WTC11 (cell line): ENCODE measurements around the gene GFM2. TPM values are rescaled to one million over a fixed set of nuclear protein-coding genes. Genes with fewer than 3 reads are reported as not detected.
A peak's percentile ranks its signal among the peaks of the same experiment; 100 is the strongest.

Experiments used
- CREB1 ChIP-seq: sonication (generic); formaldehyde crosslinking; IDR thresholded peaks from 2 replicates; pipeline ENCODE4 v1.8.0; 2023; ENCODE audit warnings: mild to moderate bottlenecking, missing genetic modification reagents
- ETV6 ChIP-seq: sonication (generic); formaldehyde crosslinking; IDR thresholded peaks from 2 replicates; pipeline ENCODE4 v1.8.1; 2022; ENCODE audit warnings: mild to moderate bottlenecking, missing genetic modification reagents
- FOXK1 ChIP-seq: sonication (generic); formaldehyde crosslinking; IDR thresholded peaks from 2 replicates; pipeline ENCODE4 v1.8.0; 2022; ENCODE audit warnings: mild to moderate bottlenecking, moderate library complexity, missing genetic modification reagents
- GRHL2 ChIP-seq: fragments of 250-450 bp; sonication (Bioruptor Pico); IDR thresholded peaks from 2 replicates; pipeline ENCODE4 v1.8.0; 2022; ENCODE audit warnings: mild to moderate bottlenecking, moderate library complexity; ENCODE audit not compliant: insufficient replicate concordance, severe bottlenecking
- HMGA2 ChIP-seq: fragments of 250-450 bp; sonication (Bioruptor Pico); IDR thresholded peaks from 2 replicates; pipeline ENCODE4 v1.4.0; 2021; ENCODE audit warnings: mild to moderate bottlenecking, moderate library complexity
- MXD4 ChIP-seq: fragments of 250-450 bp; sonication (Bioruptor Pico); IDR thresholded peaks from 2 replicates; pipeline ENCODE4 v1.8.0; 2021; ENCODE audit warnings: mild to moderate bottlenecking, moderate library complexity, borderline replicate concordance
- MYBL2 ChIP-seq: sonication (generic); formaldehyde crosslinking; IDR thresholded peaks from 2 replicates; pipeline ENCODE4 v1.8.1; 2023; ENCODE audit warnings: mild to moderate bottlenecking, moderate library complexity, missing genetic modification reagents
- NFYB ChIP-seq: sonication (generic); formaldehyde crosslinking; conservative IDR thresholded peaks from 2 replicates; pipeline ENCODE4 v1.8.0; 2022; ENCODE audit warnings: low read depth, missing genetic modification reagents
- NR1H2 ChIP-seq: sonication (generic); formaldehyde crosslinking; IDR thresholded peaks from 2 replicates; pipeline ENCODE4 v1.9.0; 2021; ENCODE audit warnings: mild to moderate bottlenecking, moderate library complexity, missing genetic modification reagents
- OVOL2 ChIP-seq: fragments of 250-450 bp; sonication (Bioruptor Pico); IDR thresholded peaks from 2 replicates; pipeline ENCODE4 v1.9.0; 2021; ENCODE audit warnings: mild to moderate bottlenecking, borderline replicate concordance
- RORB ChIP-seq: fragments of 250-450 bp; sonication (Bioruptor Pico); IDR thresholded peaks from 2 replicates; pipeline ENCODE4 v1.9.0; 2021; ENCODE audit warnings: mild to moderate bottlenecking
- SMAD3 ChIP-seq: sonication (generic); formaldehyde crosslinking; IDR thresholded peaks from 2 replicates; pipeline ENCODE4 v1.8.0; 2022; ENCODE audit warnings: missing genetic modification reagents, mild to moderate bottlenecking, borderline replicate concordance
- TEAD4 ChIP-seq: sonication (generic); formaldehyde crosslinking; IDR thresholded peaks from 2 replicates; pipeline ENCODE4 v1.8.0; 2022; ENCODE audit warnings: mild to moderate bottlenecking, missing genetic modification reagents
- ZBTB21 ChIP-seq: sonication (generic); formaldehyde crosslinking; IDR thresholded peaks from 2 replicates; pipeline ENCODE4 v1.8.1; 2023; ENCODE audit warnings: mild to moderate bottlenecking, missing genetic modification reagents, borderline replicate concordance
- ZNF138 ChIP-seq: sonication (generic); formaldehyde crosslinking; conservative IDR thresholded peaks from 2 replicates; pipeline ENCODE4 v1.8.1; 2022; ENCODE audit warnings: mild to moderate bottlenecking, moderate library complexity, missing genetic modification reagents
- ZNF263 ChIP-seq: sonication (generic); formaldehyde crosslinking; IDR thresholded peaks from 2 replicates; pipeline ENCODE4 v1.8.1; 2022; ENCODE audit warnings: low read depth, mild to moderate bottlenecking, moderate library complexity, missing genetic modification reagents
- ZNF317 ChIP-seq: sonication (generic); formaldehyde crosslinking; IDR thresholded peaks from 2 replicates; pipeline ENCODE4 v1.8.1; 2023; ENCODE audit warnings: low read depth, mild to moderate bottlenecking, moderate library complexity, missing genetic modification reagents, borderline replicate concordance
- ZNF416 ChIP-seq: fragments of 250-450 bp; sonication (Bioruptor Pico); IDR thresholded peaks from 2 replicates; pipeline ENCODE4 v1.9.0; 2021; ENCODE audit warnings: mild to moderate bottlenecking, inconsistent platforms
- ZNF423 ChIP-seq: fragments of 250-450 bp; sonication (Bioruptor Pico); IDR thresholded peaks from 2 replicates; pipeline ENCODE4 v2.1.2; 2022; ENCODE audit warnings: mild to moderate bottlenecking, moderate library complexity
- total RNA-seq: library from RNA; stranded (reverse); gene quantifications from 3 replicates; pipeline ENCODE4 v1.2.3, GENCODE V29; 2021
- TF ChIP-seq, protein P1 (sequence below): sonication (generic); formaldehyde crosslinking; IDR thresholded peaks from 2 replicates; pipeline ENCODE4 v1.8.1; 2023; ENCODE audit warnings: mild to moderate bottlenecking, missing genetic modification reagents, moderate library complexity
- TF ChIP-seq, protein P2 (sequence below): fragments of 250-450 bp; sonication (Bioruptor Pico); IDR thresholded peaks from 2 replicates; pipeline ENCODE4 v2.1.2; 2022; ENCODE audit warnings: mild to moderate bottlenecking, moderate library complexity
- TF ChIP-seq, protein P3 (sequence below): sonication (generic); formaldehyde crosslinking; IDR thresholded peaks from 2 replicates; pipeline ENCODE4 v1.8.1; 2023; ENCODE audit warnings: mild to moderate bottlenecking, missing genetic modification reagents, borderline replicate concordance
- TF ChIP-seq, protein P4 (sequence below): sonication (generic); formaldehyde crosslinking; IDR thresholded peaks from 2 replicates; pipeline ENCODE4 v1.8.1; 2023; ENCODE audit warnings: mild to moderate bottlenecking, missing genetic modification reagents
- TF ChIP-seq, protein P5 (sequence below): fragments of 250-450 bp; sonication (Bioruptor Pico); IDR thresholded peaks from 2 replicates; pipeline ENCODE4 v1.9.0; 2021; ENCODE audit warnings: mild to moderate bottlenecking, borderline replicate concordance

The GFM2 gene
- total RNA-seq, 1 experiment from 2014 or later, result 31.6 TPM

DNA sequence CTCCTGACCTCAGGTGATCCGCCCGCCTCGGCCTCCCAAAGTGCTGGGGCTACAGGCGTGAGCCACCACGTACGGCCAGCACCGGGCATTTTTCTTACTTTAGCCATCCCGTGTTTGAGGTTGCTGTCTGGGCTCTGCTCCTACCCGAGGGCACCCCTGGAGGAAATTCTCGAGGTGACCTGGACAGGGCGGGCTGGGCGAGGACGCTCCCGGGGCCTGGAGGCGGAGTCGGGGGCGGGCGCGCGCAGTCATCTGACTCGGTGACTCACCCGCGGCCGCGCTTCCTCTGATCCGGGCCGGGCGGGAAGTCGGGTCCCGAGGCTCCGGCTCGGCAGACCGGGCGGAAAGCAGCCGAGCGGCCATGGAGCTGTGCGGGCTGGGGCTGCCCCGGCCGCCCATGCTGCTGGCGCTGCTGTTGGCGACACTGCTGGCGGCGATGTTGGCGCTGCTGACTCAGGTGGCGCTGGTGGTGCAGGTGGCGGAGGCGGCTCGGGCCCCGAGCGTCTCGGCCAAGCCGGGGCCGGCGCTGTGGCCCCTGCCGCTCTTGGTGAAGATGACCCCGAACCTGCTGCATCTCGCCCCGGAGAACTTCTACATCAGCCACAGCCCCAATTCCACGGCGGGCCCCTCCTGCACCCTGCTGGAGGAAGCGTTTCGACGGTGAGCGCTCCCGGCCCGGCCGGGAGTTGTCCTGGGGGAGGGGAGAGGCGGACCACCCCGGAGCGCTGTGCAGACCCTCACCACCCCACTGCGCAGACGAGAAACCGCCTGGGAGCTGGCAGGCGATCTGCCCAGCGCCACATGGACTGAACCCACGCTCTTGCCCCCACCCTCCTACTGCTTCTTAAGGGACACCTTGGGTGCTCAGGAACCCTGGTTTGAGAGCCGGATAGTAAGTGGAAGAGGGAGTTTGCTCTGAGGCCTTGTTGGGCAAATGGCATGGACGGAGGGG, 81.7 kb downstream of the GFM2 start, which contains the start of gene HEXB (continued):
- TF ChIP-seq OVOL2 (CRISPR knock-in tag) (no peak), RORB (CRISPR knock-in tag) (no peak), HMGA2 (CRISPR knock-in tag) (no peak), ZNF423 (CRISPR knock-in tag) (no peak), MXD4 (CRISPR knock-in tag) (no peak), ZNF138 (CRISPR knock-in tag) (no peak), MYBL2 (CRISPR knock-in tag) (no peak), NFYB (CRISPR knock-in tag) (no peak), TEAD4 (CRISPR knock-in tag) (no peak; the same call in 1 of the 2 replicates), CREB1 (CRISPR knock-in tag) (0 out of 2 replicates have a peak, but pooled peaks have one; percentile 38), NR1H2 (no peak), ZBTB21 (no peak), SMAD3 (no peak; the same call in 1 of the 2 replicates), ZNF263 (no peak), FOXK1 (CRISPR knock-in tag) (peak; percentile 60; the same call in 1 of the 2 replicates), ZNF317 (no peak), ZNF416 (CRISPR knock-in tag) (no peak), GRHL2 (CRISPR knock-in tag) (no peak), ETV6 (no peak; the same call in 1 of the 2 replicates)
- TF ChIP-seq, protein P1, sequence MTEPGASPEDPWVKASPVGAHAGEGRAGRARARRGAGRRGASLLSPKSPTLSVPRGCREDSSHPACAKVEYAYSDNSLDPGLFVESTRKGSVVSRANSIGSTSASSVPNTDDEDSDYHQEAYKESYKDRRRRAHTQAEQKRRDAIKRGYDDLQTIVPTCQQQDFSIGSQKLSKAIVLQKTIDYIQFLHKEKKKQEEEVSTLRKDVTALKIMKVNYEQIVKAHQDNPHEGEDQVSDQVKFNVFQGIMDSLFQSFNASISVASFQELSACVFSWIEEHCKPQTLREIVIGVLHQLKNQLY (CRISPR knock-in tag), result no peak
- TF ChIP-seq, protein P2, sequence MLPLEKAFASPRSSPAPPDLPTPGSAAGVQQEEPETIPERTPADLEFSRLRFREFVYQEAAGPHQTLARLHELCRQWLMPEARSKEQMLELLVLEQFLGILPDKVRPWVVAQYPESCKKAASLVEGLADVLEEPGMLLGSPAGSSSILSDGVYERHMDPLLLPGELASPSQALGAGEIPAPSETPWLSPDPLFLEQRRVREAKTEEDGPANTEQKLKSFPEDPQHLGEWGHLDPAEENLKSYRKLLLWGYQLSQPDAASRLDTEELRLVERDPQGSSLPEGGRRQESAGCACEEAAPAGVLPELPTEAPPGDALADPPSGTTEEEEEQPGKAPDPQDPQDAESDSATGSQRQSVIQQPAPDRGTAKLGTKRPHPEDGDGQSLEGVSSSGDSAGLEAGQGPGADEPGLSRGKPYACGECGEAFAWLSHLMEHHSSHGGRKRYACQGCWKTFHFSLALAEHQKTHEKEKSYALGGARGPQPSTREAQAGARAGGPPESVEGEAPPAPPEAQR (CRISPR knock-in tag), result 0 out of 2 replicates have a peak, but pooled peaks have one; percentile 31
- TF ChIP-seq, protein P3, sequence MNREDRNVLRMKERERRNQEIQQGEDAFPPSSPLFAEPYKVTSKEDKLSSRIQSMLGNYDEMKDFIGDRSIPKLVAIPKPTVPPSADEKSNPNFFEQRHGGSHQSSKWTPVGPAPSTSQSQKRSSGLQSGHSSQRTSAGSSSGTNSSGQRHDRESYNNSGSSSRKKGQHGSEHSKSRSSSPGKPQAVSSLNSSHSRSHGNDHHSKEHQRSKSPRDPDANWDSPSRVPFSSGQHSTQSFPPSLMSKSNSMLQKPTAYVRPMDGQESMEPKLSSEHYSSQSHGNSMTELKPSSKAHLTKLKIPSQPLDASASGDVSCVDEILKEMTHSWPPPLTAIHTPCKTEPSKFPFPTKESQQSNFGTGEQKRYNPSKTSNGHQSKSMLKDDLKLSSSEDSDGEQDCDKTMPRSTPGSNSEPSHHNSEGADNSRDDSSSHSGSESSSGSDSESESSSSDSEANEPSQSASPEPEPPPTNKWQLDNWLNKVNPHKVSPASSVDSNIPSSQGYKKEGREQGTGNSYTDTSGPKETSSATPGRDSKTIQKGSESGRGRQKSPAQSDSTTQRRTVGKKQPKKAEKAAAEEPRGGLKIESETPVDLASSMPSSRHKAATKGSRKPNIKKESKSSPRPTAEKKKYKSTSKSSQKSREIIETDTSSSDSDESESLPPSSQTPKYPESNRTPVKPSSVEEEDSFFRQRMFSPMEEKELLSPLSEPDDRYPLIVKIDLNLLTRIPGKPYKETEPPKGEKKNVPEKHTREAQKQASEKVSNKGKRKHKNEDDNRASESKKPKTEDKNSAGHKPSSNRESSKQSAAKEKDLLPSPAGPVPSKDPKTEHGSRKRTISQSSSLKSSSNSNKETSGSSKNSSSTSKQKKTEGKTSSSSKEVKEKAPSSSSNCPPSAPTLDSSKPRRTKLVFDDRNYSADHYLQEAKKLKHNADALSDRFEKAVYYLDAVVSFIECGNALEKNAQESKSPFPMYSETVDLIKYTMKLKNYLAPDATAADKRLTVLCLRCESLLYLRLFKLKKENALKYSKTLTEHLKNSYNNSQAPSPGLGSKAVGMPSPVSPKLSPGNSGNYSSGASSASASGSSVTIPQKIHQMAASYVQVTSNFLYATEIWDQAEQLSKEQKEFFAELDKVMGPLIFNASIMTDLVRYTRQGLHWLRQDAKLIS (CRISPR knock-in tag), result no peak; the same call in 1 of the 2 replicates
- TF ChIP-seq, protein P4, sequence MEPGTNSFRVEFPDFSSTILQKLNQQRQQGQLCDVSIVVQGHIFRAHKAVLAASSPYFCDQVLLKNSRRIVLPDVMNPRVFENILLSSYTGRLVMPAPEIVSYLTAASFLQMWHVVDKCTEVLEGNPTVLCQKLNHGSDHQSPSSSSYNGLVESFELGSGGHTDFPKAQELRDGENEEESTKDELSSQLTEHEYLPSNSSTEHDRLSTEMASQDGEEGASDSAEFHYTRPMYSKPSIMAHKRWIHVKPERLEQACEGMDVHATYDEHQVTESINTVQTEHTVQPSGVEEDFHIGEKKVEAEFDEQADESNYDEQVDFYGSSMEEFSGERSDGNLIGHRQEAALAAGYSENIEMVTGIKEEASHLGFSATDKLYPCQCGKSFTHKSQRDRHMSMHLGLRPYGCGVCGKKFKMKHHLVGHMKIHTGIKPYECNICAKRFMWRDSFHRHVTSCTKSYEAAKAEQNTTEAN (CRISPR knock-in tag), result no peak
- TF ChIP-seq, protein P5, sequence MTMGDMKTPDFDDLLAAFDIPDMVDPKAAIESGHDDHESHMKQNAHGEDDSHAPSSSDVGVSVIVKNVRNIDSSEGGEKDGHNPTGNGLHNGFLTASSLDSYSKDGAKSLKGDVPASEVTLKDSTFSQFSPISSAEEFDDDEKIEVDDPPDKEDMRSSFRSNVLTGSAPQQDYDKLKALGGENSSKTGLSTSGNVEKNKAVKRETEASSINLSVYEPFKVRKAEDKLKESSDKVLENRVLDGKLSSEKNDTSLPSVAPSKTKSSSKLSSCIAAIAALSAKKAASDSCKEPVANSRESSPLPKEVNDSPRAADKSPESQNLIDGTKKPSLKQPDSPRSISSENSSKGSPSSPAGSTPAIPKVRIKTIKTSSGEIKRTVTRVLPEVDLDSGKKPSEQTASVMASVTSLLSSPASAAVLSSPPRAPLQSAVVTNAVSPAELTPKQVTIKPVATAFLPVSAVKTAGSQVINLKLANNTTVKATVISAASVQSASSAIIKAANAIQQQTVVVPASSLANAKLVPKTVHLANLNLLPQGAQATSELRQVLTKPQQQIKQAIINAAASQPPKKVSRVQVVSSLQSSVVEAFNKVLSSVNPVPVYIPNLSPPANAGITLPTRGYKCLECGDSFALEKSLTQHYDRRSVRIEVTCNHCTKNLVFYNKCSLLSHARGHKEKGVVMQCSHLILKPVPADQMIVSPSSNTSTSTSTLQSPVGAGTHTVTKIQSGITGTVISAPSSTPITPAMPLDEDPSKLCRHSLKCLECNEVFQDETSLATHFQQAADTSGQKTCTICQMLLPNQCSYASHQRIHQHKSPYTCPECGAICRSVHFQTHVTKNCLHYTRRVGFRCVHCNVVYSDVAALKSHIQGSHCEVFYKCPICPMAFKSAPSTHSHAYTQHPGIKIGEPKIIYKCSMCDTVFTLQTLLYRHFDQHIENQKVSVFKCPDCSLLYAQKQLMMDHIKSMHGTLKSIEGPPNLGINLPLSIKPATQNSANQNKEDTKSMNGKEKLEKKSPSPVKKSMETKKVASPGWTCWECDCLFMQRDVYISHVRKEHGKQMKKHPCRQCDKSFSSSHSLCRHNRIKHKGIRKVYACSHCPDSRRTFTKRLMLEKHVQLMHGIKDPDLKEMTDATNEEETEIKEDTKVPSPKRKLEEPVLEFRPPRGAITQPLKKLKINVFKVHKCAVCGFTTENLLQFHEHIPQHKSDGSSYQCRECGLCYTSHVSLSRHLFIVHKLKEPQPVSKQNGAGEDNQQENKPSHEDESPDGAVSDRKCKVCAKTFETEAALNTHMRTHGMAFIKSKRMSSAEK (CRISPR knock-in tag), result no peak
